ENCODE measurements around the gene USP44.

- TF ChIP-seq MAX (IDR thresholded peaks at IDR 0.05; ENCODE audit: low read depth) (no peak), TCF12 (IDR thresholded peaks at IDR 0.05) (no peak), CTCF (IDR thresholded peaks at IDR 0.05) (no peak), ELF1 (IDR thresholded peaks at IDR 0.05) (no peak)
Measured at GRCh38 chr12:95538656-95539055, 12.6 kb downstream of the USP44 start.
